ENCODE results near the gene HOXB9. TPM values are rescaled to one million over a fixed set of nuclear protein-coding genes. Genes with fewer than 3 reads are reported as not detected.

The HOXB9 gene
- total and polyA plus RNA-seq, 9 donors, result 0.31 to 1.3 (median 0.57) TPM

DNA sequence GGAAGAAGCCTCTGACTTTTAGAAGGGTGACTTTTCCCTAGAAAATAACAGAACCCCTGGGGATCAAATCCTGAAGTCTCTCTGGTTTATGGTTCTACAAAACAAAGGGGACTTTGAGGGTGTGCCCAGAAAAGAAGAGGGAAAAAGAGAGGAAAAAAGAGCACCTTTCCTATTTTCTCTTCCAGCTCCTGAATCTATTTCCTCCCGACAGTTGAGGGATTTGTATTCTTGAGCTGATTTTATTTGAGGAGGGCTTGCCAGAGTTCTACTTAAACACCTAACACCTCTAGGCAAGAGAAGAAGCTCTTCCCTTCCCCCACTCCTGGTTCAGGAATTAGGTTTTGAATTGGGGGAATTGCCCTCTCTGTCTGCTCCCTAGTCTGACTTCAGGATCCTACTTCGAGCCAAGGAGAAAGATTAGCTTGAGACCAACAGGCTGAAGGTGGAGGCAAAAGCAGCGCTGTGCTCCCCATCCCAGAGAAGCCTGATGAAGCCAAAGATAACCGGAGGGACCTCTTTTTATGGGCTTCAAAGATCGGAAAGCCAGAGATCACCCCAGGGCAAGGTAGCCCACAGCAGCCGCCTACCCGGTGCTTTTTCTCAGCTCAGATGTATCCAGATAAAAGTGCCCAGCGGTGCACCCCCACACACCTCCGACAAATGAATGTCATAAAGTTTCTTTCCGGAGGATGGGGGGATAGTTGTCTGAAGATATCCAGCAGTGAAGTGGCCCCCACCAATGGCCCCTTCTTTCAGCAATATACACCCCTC, 36.9 kb downstream of the HOXB9 start:
- Histone ChIP-seq H3K9me3 (replicated peaks; ENCODE audit: control insufficient read depth, low read depth, low read length) (no peaks in the 10 kb centered on the region), H3K36me3 (ENCODE audit: control insufficient read depth, insufficient read depth, low read length) (no peaks in the 10 kb centered on the region), H3K27me3 (ENCODE audit: control insufficient read depth, insufficient read depth, low read length) (peaks cover 98% of the 10 kb centered on the region), H3K27ac (ENCODE audit: low read length) (no peak overlapping the region), H3K4me1 (ENCODE audit: control insufficient read depth, insufficient read depth, low read length) (peaks cover 39% of the 10 kb centered on the region), H3K4me3 (ENCODE audit: low read length) (no peak overlapping the region)
- DNase-seq, result no peak
- 6% methylated on average over 2 of the region's 10 CpGs for WGBS (ENCODE audit: insufficient coverage)

DNA sequence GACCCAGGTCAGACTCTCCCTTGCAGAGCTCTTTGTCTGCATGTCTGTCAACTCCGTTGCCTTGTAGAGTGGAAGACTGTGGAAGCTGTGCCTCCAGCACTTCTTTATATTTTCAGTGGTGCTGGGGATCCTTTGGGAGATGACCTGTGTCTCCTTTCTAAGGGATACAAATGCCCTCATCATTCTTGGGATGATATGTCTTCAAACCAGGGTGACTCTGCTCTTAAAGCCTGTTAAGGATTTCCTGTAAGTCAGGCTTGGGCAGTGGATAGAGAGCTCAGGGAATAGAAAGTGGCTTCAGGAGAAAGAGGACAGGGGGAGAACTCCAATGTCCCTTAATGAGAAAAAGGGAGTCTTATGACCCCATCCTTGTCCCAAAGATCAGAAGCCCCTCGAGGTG, 37.6 kb downstream of the HOXB9 start:
- Histone ChIP-seq H3K4me3 (ENCODE audit: low read length) (no peak overlapping the region), H3K9me3 (replicated peaks; ENCODE audit: control insufficient read depth, low read depth, low read length) (no peaks in the 10 kb centered on the region), H3K27ac (ENCODE audit: low read length) (no peak overlapping the region), H3K27me3 (ENCODE audit: control insufficient read depth, insufficient read depth, low read length) (peaks cover 95% of the 10 kb centered on the region), H3K36me3 (ENCODE audit: control insufficient read depth, insufficient read depth, low read length) (no peaks in the 10 kb centered on the region), H3K4me1 (ENCODE audit: control insufficient read depth, insufficient read depth, low read length) (peaks cover 36% of the 10 kb centered on the region)
- DNase-seq, result no peak
- no CpG with 5 or more reads among the region's 2 CpGs for WGBS (ENCODE audit: insufficient coverage)

DNA sequence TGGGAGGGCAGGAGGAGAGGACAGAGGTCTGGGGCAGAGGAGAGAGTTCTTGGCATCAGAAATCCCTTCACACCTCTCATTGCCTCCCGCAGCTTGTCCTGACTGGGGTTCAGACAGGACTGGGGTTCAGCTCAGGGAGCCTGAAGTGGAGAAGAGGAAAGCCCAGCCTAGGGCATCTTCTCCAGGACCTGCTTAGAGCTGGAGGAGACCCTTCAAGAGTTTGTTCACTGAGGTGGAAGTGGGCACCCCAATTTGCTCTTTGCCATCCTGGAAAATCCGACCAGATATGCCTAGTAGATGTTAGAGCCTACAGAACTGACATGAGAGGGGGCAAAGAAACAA, 38.1 kb downstream of the HOXB9 start:
- Histone ChIP-seq H3K36me3 (ENCODE audit: control insufficient read depth, insufficient read depth, low read length) (no peaks in the 10 kb centered on the region), H3K4me3 (ENCODE audit: low read length) (no peak overlapping the region), H3K9me3 (replicated peaks; ENCODE audit: control insufficient read depth, low read depth, low read length) (no peaks in the 10 kb centered on the region), H3K4me1 (ENCODE audit: control insufficient read depth, insufficient read depth, low read length) (peaks cover 31% of the 10 kb centered on the region), H3K27ac (ENCODE audit: low read length) (peak overlapping the region; percentile 29), H3K27me3 (ENCODE audit: control insufficient read depth, insufficient read depth, low read length) (peaks cover 95% of the 10 kb centered on the region)
- 50% methylated on average over 1 of the region's 2 CpGs for WGBS (ENCODE audit: insufficient coverage)
- DNase-seq, result no peak

DNA sequence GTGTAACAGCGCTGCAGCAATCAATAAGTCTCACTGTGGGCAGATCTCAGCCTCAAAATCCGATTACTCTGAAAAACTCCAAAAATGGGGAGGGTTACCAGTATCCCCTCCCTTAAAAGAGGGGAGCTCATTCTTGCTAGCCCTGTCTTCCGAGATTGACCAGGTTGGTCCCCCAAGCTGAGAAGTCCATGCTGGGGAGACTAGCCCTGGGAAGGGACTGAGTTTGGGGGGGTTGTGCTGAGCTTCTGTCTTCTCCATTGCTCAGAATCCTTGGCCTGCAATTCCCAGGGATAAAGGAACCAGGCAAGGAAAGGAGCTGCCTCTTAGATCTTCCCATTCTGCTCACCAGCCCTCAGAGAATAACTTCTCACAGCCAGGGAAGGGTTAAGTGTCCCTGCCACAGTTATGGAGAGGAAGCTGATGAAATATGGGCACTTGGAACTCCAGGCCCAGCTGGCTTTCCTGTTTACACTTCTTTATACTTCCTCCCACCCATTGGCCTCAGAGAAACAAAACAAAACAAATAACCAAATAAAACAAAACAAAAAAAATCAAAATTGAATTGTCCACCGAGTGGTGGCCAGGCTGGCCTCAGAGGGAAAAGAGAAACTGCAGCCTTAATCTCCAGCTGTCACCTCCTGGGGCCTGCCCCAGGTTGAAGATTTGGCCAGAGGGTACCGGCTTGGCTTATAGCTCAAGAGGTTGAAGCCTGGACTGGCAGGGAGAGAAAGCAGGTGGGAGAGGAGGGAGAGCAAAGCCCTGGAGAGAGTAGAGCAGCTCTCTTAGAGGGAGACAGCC, 38.7 kb downstream of the HOXB9 start:
- Histone ChIP-seq H3K27ac (ENCODE audit: low read length) (peak overlapping the region; percentile 71), H3K4me3 (ENCODE audit: low read length) (no peak overlapping the region), H3K4me1 (ENCODE audit: control insufficient read depth, insufficient read depth, low read length) (peaks cover 30% of the 10 kb centered on the region)

DNA sequence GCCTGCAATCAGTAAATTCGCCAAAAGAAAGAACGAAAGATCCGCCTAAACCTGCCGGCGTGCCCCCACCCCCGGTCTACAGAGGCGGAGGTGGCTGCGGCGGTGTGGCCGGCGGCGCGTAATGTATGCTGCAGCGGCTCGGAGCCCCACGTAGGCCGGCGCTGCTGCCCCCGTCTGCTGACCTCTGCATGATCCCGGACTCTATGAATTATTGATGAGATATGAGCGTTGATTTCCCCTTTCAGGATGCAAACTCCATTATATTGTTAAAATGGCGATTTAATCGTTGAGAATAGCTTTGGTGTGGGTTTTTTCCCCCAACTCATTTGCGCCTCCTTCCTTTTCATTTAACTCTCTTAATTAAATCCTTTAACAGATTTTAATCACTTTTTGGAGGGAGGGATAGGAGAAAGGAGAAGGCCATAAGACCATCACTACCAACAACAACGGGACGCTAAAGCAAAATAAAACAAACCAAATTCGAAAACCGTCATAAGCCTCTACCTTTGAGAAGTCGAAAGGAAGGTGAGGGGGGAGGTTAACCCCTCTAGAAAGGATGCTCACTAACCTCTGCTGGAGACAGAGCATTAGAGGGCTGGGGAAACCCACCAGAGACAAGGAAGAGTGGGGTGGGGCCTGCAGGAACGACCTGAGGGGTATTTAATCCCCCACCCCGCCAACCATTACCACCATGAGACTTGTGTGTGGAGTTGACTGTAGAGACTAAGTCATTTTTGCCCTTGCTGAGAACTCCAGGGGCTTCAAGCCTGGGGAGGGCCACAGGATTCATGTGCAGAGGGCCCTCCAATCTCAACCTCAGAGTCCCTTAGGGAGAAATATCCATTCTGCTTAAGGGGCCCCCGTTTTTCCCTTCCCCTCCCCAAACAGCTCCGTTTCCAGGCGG, 39.6 kb downstream of the HOXB9 start:
- Histone ChIP-seq H3K36me3 (ENCODE audit: control insufficient read depth, insufficient read depth, low read length) (no peaks in the 10 kb centered on the region), H3K4me1 (ENCODE audit: control insufficient read depth, insufficient read depth, low read length) (peaks cover 35% of the 10 kb centered on the region), H3K27ac (ENCODE audit: low read length) (peak overlapping the region; percentile 78), H3K9me3 (replicated peaks; ENCODE audit: control insufficient read depth, low read depth, low read length) (no peaks in the 10 kb centered on the region), H3K4me3 (ENCODE audit: low read length) (peak overlapping the region; percentile 56), H3K27me3 (ENCODE audit: control insufficient read depth, insufficient read depth, low read length) (peaks cover 95% of the 10 kb centered on the region)
- WGBS (ENCODE audit: insufficient coverage), result 5% methylated on average over 19 of the region's 34 CpGs
- DNase-seq, result no peak

More for the DNA sequence above, 38.7 kb downstream of the HOXB9 start:
- WGBS (ENCODE audit: insufficient coverage), result 0% methylated on average over 1 of the region's 5 CpGs
- Histone ChIP-seq H3K27me3 (ENCODE audit: control insufficient read depth, insufficient read depth, low read length) (peaks cover 95% of the 10 kb centered on the region), H3K9me3 (replicated peaks; ENCODE audit: control insufficient read depth, low read depth, low read length) (no peaks in the 10 kb centered on the region), H3K36me3 (ENCODE audit: control insufficient read depth, insufficient read depth, low read length) (no peaks in the 10 kb centered on the region)
- DNase-seq, result no peak

DNA sequence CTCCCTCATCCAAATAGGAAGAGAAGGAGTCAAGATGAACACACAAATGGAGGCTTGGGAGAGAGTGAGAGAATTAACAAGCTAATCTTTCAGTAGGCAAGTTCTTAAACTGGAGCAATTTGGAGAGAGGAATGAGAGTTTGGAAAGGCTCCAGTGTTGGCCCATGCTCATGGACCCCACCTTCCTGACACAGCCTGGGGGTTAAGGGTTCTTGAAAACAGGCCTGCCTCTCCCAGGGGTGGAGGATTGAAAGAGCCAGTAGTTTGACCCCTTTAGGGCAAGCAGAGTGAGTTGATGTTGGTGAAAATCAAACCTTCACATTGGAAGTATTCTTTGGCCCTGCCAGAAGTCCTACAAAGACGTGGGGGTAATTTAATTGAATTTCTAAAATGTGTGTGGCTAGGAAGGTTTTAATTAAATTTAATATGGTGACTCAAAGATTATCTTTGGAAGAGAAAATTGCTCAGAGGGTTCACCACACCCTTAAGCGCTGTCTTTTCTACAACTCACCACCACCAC, 41.9 kb downstream of the HOXB9 start:
- peaks cover 36% of the 10 kb centered on the region for H3K4me1 ChIP-seq (ENCODE audit: control insufficient read depth, insufficient read depth, low read length)
- no peaks in the 10 kb centered on the region for H3K9me3 ChIP-seq (replicated peaks; ENCODE audit: control insufficient read depth, low read depth, low read length)
- 67% methylated on average over 1 of the region's 2 CpGs for WGBS (ENCODE audit: insufficient coverage)
- no peak overlapping the region for H3K27ac ChIP-seq (ENCODE audit: low read length)
- H3K36me3 ChIP-seq (ENCODE audit: control insufficient read depth, insufficient read depth, low read length), result no peaks in the 10 kb centered on the region
- DNase-seq, result no peak
- peaks cover 95% of the 10 kb centered on the region for H3K27me3 ChIP-seq (ENCODE audit: control insufficient read depth, insufficient read depth, low read length)
- no peak overlapping the region for H3K4me3 ChIP-seq (ENCODE audit: low read length)

DNA sequence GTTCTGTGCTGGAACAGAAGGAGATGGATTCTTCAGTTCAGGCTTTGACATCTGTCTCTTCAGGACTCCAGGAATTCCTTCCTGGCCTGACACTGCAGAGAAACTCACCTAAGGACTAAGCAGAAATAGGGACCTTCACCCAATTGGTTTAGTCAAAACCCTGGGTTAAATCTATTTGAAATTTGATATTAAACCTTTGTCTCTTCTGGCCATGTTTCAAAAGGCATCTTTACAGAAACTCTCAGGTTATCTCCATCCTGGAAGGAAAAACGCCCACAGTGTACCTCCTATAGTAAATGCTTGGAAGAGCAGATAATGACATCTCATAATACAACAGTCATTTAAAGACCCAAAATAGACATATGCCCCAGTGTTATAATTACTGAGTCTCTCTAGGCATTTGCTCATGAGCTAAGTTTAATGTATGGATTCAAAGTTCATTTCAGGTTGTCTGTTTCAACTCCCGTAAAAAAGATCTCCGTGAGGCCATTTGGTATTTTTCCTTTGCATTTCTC, 42.4 kb downstream of the HOXB9 start:
- peaks cover 97% of the 10 kb centered on the region for H3K27me3 ChIP-seq (ENCODE audit: control insufficient read depth, insufficient read depth, low read length)

DNA sequence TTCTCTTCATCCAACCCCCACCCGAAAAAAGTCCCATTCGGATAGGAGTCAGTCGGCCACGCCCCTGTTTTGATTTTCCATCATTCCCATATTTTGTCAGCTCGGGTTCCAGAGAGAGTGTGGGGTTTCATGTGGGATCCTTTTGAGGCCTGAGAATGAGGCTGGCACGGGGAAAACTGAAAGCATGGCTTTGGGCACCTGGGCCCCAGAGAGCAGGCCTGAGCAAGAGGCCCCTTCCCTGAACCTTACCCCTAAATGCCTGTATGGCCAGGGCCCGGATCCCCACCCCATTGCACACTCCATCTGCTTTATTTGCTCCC, 43.4 kb downstream of the HOXB9 start:
- no peaks in the 10 kb centered on the region for H3K36me3 ChIP-seq (ENCODE audit: control insufficient read depth, insufficient read depth, low read length)
- peaks cover 41% of the 10 kb centered on the region for H3K4me1 ChIP-seq (ENCODE audit: control insufficient read depth, insufficient read depth, low read length)
- DNase-seq, result no peak
- H3K4me3 ChIP-seq (ENCODE audit: low read length), result no peak overlapping the region
- H3K27me3 ChIP-seq (ENCODE audit: control insufficient read depth, insufficient read depth, low read length), result peaks cover 95% of the 10 kb centered on the region
- H3K27ac ChIP-seq (ENCODE audit: low read length), result peak overlapping the region; percentile 78
- H3K9me3 ChIP-seq (replicated peaks; ENCODE audit: control insufficient read depth, low read depth, low read length), result no peaks in the 10 kb centered on the region
- WGBS (ENCODE audit: insufficient coverage), result 33% methylated on average over 1 of the region's 7 CpGs

More for the DNA sequence above, 42.4 kb downstream of the HOXB9 start:
- Histone ChIP-seq H3K4me3 (ENCODE audit: low read length) (no peak overlapping the region), H3K36me3 (ENCODE audit: control insufficient read depth, insufficient read depth, low read length) (no peaks in the 10 kb centered on the region), H3K27ac (ENCODE audit: low read length) (no peak overlapping the region), H3K4me1 (ENCODE audit: control insufficient read depth, insufficient read depth, low read length) (peaks cover 40% of the 10 kb centered on the region), H3K9me3 (replicated peaks; ENCODE audit: control insufficient read depth, low read depth, low read length) (no peaks in the 10 kb centered on the region)
- no peak for DNase-seq
- no CpG with 5 or more reads among the region's 3 CpGs for WGBS (ENCODE audit: insufficient coverage)

DNA sequence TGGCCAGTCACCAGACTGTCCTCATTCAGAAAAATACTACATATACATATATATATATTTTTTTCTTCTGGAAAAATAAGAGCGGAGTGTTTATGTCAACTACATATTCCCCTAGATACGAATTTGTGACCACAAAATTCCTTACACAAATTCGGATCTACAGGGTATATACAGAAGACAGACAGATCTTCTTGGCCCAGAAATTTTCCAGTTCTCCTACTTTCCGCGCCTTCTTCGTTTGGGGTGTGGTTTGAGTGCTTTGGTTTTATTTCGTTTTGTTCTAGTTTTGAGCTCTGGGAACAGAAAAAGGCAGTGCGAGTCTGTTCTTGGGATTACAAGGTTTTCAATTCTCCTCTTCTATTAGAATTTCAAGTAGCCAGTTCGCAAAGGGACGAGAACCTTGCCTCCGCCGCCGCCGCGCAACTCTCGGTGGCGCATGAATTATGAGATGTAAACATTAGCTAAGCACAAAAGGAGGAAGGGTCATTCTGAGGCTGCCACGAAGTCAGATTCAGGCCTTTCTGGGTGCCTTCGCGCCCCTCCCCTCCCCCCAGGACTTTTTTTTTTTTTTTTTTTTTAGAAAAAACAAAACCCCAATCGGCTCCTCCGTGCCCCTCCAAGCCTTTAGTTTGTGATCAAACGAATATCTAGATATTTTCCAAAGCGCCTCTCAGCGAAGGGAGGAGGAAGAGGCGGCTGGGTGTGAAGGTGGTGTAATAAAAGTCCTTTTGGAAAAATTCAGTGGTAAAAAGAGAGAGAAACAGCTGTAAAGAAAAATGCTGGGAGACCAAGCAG, 46.2 kb downstream of the HOXB9 start:
- H3K4me1 ChIP-seq (ENCODE audit: control insufficient read depth, insufficient read depth, low read length), result peaks cover 36% of the 10 kb centered on the region
- no peaks in the 10 kb centered on the region for H3K36me3 ChIP-seq (ENCODE audit: control insufficient read depth, insufficient read depth, low read length)
- H3K27ac ChIP-seq (ENCODE audit: low read length), result peak overlapping the region; percentile 86
- 20% methylated on average over 1 of the region's 26 CpGs for WGBS (ENCODE audit: insufficient coverage)
- H3K27me3 ChIP-seq (ENCODE audit: control insufficient read depth, insufficient read depth, low read length), result peaks cover 94% of the 10 kb centered on the region
- peak; percentile 34 for DNase-seq
- no peaks in the 10 kb centered on the region for H3K9me3 ChIP-seq (replicated peaks; ENCODE audit: control insufficient read depth, low read depth, low read length)
- H3K4me3 ChIP-seq (ENCODE audit: low read length), result no peak overlapping the region
